GM18498 (cell line): Measurements from ENCODE around the gene OR2V1.

Experiments
- ATAC-seq: cut with Tn5 transposase; IDR thresholded peaks from one replicate; pipeline ENCODE4 v1.9.1; 2021; ENCODE audit warnings: mild to moderate bottlenecking, moderate library complexity; ENCODE audit not compliant: unreplicated experiment

Gene OR2V1

GRCh38 chr5:181084621-181085195, 46.3 kb downstream of the OR2V1 start:
- ATAC-seq: no peak

GRCh38 chr5:181081989-181082388, 49.0 kb downstream of the OR2V1 start:
- ATAC-seq: no peak

GRCh38 chr5:181076920-181077319, 54.0 kb downstream of the OR2V1 start:
- no peak for ATAC-seq
